ENCODE measurements around the gene GART.

DNA sequence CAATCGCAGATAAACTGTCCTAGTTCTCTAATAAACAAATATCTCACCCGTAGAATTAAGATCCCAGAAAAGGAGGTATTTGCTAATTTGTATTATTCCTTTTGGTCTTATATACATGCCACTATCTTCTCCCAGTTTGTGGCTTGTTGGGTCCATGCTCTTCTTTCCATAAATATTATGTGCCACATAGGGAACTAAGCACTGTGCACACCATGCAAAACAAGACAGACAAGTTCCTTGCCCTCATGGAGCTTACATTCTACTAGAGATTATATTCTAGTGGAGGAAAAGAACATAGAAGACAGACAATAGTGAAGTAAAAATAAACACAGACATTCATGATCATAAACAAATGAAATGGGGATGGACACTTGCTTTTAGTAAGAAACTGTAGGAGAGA, 4.7 kb downstream of the GART start:
- TF ChIP-seq, protein P1, sequence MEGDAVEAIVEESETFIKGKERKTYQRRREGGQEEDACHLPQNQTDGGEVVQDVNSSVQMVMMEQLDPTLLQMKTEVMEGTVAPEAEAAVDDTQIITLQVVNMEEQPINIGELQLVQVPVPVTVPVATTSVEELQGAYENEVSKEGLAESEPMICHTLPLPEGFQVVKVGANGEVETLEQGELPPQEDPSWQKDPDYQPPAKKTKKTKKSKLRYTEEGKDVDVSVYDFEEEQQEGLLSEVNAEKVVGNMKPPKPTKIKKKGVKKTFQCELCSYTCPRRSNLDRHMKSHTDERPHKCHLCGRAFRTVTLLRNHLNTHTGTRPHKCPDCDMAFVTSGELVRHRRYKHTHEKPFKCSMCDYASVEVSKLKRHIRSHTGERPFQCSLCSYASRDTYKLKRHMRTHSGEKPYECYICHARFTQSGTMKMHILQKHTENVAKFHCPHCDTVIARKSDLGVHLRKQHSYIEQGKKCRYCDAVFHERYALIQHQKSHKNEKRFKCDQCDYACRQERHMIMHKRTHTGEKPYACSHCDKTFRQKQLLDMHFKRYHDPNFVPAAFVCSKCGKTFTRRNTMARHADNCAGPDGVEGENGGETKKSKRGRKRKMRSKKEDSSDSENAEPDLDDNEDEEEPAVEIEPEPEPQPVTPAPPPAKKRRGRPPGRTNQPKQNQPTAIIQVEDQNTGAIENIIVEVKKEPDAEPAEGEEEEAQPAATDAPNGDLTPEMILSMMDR (IDR thresholded peaks at IDR 0.05), result no peak
- TF ChIP-seq POLR2A (IDR thresholded peaks at IDR 0.05) (no peak), POLR2AphosphoS5 (IDR thresholded peaks at IDR 0.05) (no peak)
